H9 (cell line): ENCODE measurements around the gene NGF. TPM values are rescaled to one million over a fixed set of nuclear protein-coding genes. Genes with fewer than 3 reads are reported as not detected.

ENCODE experiments used
- DNase-seq: peaks from one replicate; pipeline ENCODE4 v3.0.0-alpha.2; 2017
- H2AFZ ChIP-seq: one replicate; pipeline ENCODE4 v1.6.1; 2013; ENCODE audit warnings: mild to moderate bottlenecking, low read length, control low read depth, moderate library complexity
- H2AK5ac ChIP-seq: 2 replicates; pipeline ENCODE4 v1.6.1; 2013; ENCODE audit warnings: low read length, control low read depth, mixed read lengths; ENCODE audit not compliant: insufficient read length
- H2BK120ac ChIP-seq: one replicate; pipeline ENCODE4 v1.6.1; 2013; ENCODE audit warnings: low read depth, mild to moderate bottlenecking, low read length, control low read depth, inconsistent platforms; ENCODE audit not compliant: poor library complexity, severe bottlenecking
- H2BK12ac ChIP-seq: 2 replicates; pipeline ENCODE4 v1.6.1; 2013; ENCODE audit warnings: low read length, control low read depth, mixed read lengths, low read depth; ENCODE audit not compliant: insufficient read length
- H2BK15ac ChIP-seq: 2 replicates; pipeline ENCODE4 v1.6.1; 2013; ENCODE audit warnings: low read depth, low read length, control low read depth
- H2BK20ac ChIP-seq: one replicate; pipeline ENCODE4 v1.6.1; 2013; ENCODE audit warnings: low read depth, mild to moderate bottlenecking, low read length, control low read depth, inconsistent platforms; ENCODE audit not compliant: poor library complexity, severe bottlenecking
- H2BK5ac ChIP-seq: 2 replicates; pipeline ENCODE4 v1.6.1; 2013; ENCODE audit warnings: low read length, control low read depth, mixed read lengths; ENCODE audit not compliant: insufficient read length
- H3K14ac ChIP-seq: 2 replicates; pipeline ENCODE4 v1.6.1; 2013; ENCODE audit warnings: low read length, control low read depth; ENCODE audit not compliant: insufficient read depth
- H3K18ac ChIP-seq: 2 replicates; pipeline ENCODE4 v1.6.1; 2013; ENCODE audit warnings: low read depth, mild to moderate bottlenecking, mixed read lengths, low read length, control low read depth; ENCODE audit not compliant: insufficient read length
- H3K23ac ChIP-seq: 2 replicates; pipeline ENCODE4 v1.6.1; 2013; ENCODE audit warnings: low read length, control low read depth, mixed read lengths, low read depth; ENCODE audit not compliant: insufficient read length
- H3K23me2 ChIP-seq: 2 replicates; pipeline ENCODE4 v1.6.1; 2013; ENCODE audit warnings: low read depth, mild to moderate bottlenecking, mixed read lengths, low read length, control low read depth; ENCODE audit not compliant: insufficient read length, poor library complexity, severe bottlenecking
- H3K27ac ChIP-seq: 2 replicates; pipeline ENCODE4 v1.5.1; 2013; ENCODE audit warnings: low read length, control low read depth, mixed read lengths, low read depth; ENCODE audit not compliant: insufficient read length
- H3K27me3 ChIP-seq: 2 replicates; pipeline ENCODE4 v1.6.1; 2013; ENCODE audit warnings: low read length, control low read depth, inconsistent platforms; ENCODE audit not compliant: insufficient read depth
- H3K4ac ChIP-seq: 2 replicates; pipeline ENCODE4 v1.6.1; 2013; ENCODE audit warnings: low read depth, mild to moderate bottlenecking, control low read depth, inconsistent platforms, low read length, moderate library complexity
- H3K4me1 ChIP-seq: 2 replicates; pipeline ENCODE4 v1.6.1; 2013; ENCODE audit warnings: low read length, control low read depth, inconsistent platforms; ENCODE audit not compliant: insufficient read depth
- H3K4me2 ChIP-seq: 2 replicates; pipeline ENCODE4 v1.6.1; 2013; ENCODE audit warnings: low read length, control low read depth, mixed read lengths; ENCODE audit not compliant: insufficient read length, insufficient read depth
- H3K56ac ChIP-seq: 2 replicates; pipeline ENCODE4 v1.6.1; 2013; ENCODE audit warnings: low read depth, mild to moderate bottlenecking, mixed read lengths, low read length, control low read depth; ENCODE audit not compliant: insufficient read length
- H3K79me1 ChIP-seq: 2 replicates; pipeline ENCODE4 v1.6.1; 2013; ENCODE audit warnings: low read depth, mild to moderate bottlenecking, moderate library complexity, low read length, control low read depth, inconsistent platforms; ENCODE audit not compliant: insufficient read depth, poor library complexity, severe bottlenecking
- H3K79me2 ChIP-seq: 2 replicates; pipeline ENCODE4 v1.6.1; 2013; ENCODE audit warnings: low read length, control low read depth, inconsistent platforms; ENCODE audit not compliant: insufficient read depth
- H3K9ac ChIP-seq: 2 replicates; pipeline ENCODE4 v1.6.1; 2013; ENCODE audit warnings: low read length, control low read depth, mixed read lengths; ENCODE audit not compliant: insufficient read length; ENCODE audit errors: extremely low read depth
- H3K9me3 ChIP-seq: one replicate; pipeline ENCODE4 v1.6.1; 2013; ENCODE audit warnings: low read depth, low read length, inconsistent platforms; ENCODE audit not compliant: control insufficient read depth
- H3T11ph ChIP-seq: one replicate; pipeline ENCODE4 v1.6.1; 2013; ENCODE audit warnings: mild to moderate bottlenecking, low read length, control low read depth, inconsistent platforms
- H4K20me1 ChIP-seq: one replicate; pipeline ENCODE4 v1.6.1; 2013; ENCODE audit not compliant: control insufficient read depth, insufficient read length, insufficient read depth
- H4K5ac ChIP-seq: 2 replicates; pipeline ENCODE4 v1.6.1; 2013; ENCODE audit warnings: low read depth, mild to moderate bottlenecking, mixed read lengths, low read length, control low read depth; ENCODE audit not compliant: insufficient read length
- H4K8ac ChIP-seq: replicated peaks from 2 replicates; pipeline ENCODE4 v1.6.1; 2013; ENCODE audit warnings: low read length, control low read depth, mixed read lengths, low read depth; ENCODE audit not compliant: insufficient read length
- H4K91ac ChIP-seq: 2 replicates; pipeline ENCODE4 v1.6.1; 2013; ENCODE audit warnings: low read depth, mild to moderate bottlenecking, moderate library complexity, mixed read lengths, low read length, control low read depth; ENCODE audit not compliant: insufficient read length
- H3K27ac Mint-ChIP-seq, 3 experiments: 2 replicates in 2 of 3; 3 replicates in 1 of 3; pipeline ENCODE4 v1.8.0; 2020 to 2021; ENCODE audit warnings: mixed read lengths in 3 of 3, mild to moderate bottlenecking in 1 of 3, moderate library complexity in 1 of 3
- H3K27me3 Mint-ChIP-seq: 2 replicates; pipeline ENCODE4 v1.8.0; 2021; ENCODE audit warnings: low read depth, mild to moderate bottlenecking, moderate library complexity, mixed read lengths
- H3K36me3 Mint-ChIP-seq, 3 experiments: 2 replicates in 2 of 3; 3 replicates in 1 of 3; pipeline ENCODE4 v1.8.0; 2020 to 2021; ENCODE audit warnings: low read depth in 3 of 3, mixed read lengths in 3 of 3; ENCODE audit not compliant: insufficient read depth in 1 of 3
- H3K4me1 Mint-ChIP-seq, 2 experiments: 2 replicates each; pipeline ENCODE4 v1.8.0; 2020; ENCODE audit warnings: mixed read lengths in 2 of 2
- H3K4me3 Mint-ChIP-seq, 2 experiments: 2 replicates in 1 of 2; 3 replicates in 1 of 2; pipeline ENCODE4 v1.8.0; 2020 to 2021; ENCODE audit warnings: mild to moderate bottlenecking in 2 of 2, mixed read lengths in 2 of 2, moderate library complexity in 1 of 2
- H3K9me3 Mint-ChIP-seq, 2 experiments: 2 replicates in 1 of 2; 3 replicates in 1 of 2; pipeline ENCODE4 v1.8.0; 2020; ENCODE audit warnings: mild to moderate bottlenecking in 2 of 2, mixed read lengths in 2 of 2, moderate library complexity in 1 of 2
- WGBS: extraction: QIAGEN DNeasy Blood & Tissue Kit; methylation state at CpG from one replicate; pipeline ENCODE4 v1.1.7; 2013; ENCODE audit warnings: missing lambda C conversion rate, low lambda C conversion rate, mixed read lengths; ENCODE audit not compliant: insufficient read length; ENCODE audit errors: extremely low coverage; 5-methylcytosine and 5-hydroxymethylcytosine counted together
- total RNA-seq: library from RNA; stranded (reverse); gene quantifications from 2 replicates; pipeline ENCODE4 v1.2.1, GENCODE V29; 2021
- TF ChIP-seq, protein P1 (sequence below): fragments of 200-600 bp; sonication (generic); conservative IDR thresholded peaks from 3 replicates; pipeline ENCODE4 v1.8.0; 2021; ENCODE audit warnings: antibody characterized with exemption, mild to moderate bottlenecking

NGF gene
- total RNA-seq, 1 experiment from 2014 or later = 0.22 TPM

DNA sequence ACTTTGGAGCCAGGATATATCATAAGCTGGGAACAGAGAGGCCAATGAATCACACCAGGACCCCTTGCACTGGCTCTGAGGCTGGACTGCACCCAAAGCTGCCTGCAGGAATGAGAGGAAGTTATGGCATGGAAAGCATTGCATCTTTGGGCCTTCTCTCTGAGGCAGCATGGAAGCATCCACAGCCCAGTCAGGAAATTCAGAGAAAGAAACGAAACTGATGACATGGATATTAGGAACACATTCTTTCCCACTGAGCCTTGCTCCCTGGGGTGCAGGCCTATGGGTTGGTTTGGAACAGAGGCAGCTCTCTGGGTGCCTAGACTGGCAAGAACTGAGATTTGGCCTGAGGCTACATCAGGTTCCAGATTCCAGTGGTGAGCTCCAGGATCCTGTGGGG, 98.6 kb downstream of the NGF start:
- Histone ChIP-seq H2BK12ac (no peak overlapping the region), H4K8ac (no peak overlapping the region), H2BK5ac (no peak overlapping the region), H3K27ac (no peak overlapping the region), H3K4ac (no peak overlapping the region), H3K18ac (no peak overlapping the region), H3K4me1 (no peaks in the 10 kb centered on the region), H3K56ac (no peak overlapping the region), H2AFZ (no peak overlapping the region), H3K9ac (no peak overlapping the region), H3K4me2 (no peak overlapping the region), H3K27me3 (no peaks in the 10 kb centered on the region), H2BK15ac (no peak overlapping the region), H3T11ph (no peak overlapping the region), H4K20me1 (no peaks in the 10 kb centered on the region), H3K9me3 (no peaks in the 10 kb centered on the region), H2BK120ac (no peak overlapping the region), H3K79me2 (no peaks in the 10 kb centered on the region), H2BK20ac (no peak overlapping the region), H3K79me1 (no peaks in the 10 kb centered on the region), H4K91ac (no peak overlapping the region), H4K5ac (no peak overlapping the region), H2AK5ac (no peak overlapping the region), H3K23me2 (no peaks in the 10 kb centered on the region), H3K14ac (no peak overlapping the region), H3K23ac (no peak overlapping the region)
- Mint-ChIP-seq H3K4me3 (no peak overlapping the region), H3K4me1 (peaks cover 3 to 8% of the 10 kb centered on the region in 2 experiments; a peak in 2 of 4 replicates), H3K27ac (no peak overlapping the region), H3K36me3 (no peaks in the 10 kb centered on the region), H3K9me3 (peaks cover 0 to 8% of the 10 kb centered on the region in 2 experiments; a peak in 2 of 5 replicates), H3K27me3 (no peaks in the 10 kb centered on the region)
- no peak for DNase-seq
- TF ChIP-seq, protein P1, sequence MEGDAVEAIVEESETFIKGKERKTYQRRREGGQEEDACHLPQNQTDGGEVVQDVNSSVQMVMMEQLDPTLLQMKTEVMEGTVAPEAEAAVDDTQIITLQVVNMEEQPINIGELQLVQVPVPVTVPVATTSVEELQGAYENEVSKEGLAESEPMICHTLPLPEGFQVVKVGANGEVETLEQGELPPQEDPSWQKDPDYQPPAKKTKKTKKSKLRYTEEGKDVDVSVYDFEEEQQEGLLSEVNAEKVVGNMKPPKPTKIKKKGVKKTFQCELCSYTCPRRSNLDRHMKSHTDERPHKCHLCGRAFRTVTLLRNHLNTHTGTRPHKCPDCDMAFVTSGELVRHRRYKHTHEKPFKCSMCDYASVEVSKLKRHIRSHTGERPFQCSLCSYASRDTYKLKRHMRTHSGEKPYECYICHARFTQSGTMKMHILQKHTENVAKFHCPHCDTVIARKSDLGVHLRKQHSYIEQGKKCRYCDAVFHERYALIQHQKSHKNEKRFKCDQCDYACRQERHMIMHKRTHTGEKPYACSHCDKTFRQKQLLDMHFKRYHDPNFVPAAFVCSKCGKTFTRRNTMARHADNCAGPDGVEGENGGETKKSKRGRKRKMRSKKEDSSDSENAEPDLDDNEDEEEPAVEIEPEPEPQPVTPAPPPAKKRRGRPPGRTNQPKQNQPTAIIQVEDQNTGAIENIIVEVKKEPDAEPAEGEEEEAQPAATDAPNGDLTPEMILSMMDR = no peak
- no CpG with 5 or more reads among the region's 1 CpG for WGBS
